ENCODE measurements around the gene PTPRG.

GRCh38 chr3:61783993-61784718 is 222.8 kb downstream of the PTPRG start:
- TF ChIP-seq CTCF (IDR thresholded peaks at IDR 0.05; ENCODE audit: extremely low read depth in 1 of 2, insufficient read depth in 1 of 2, low read depth in 1 of 2, low read length in 2 of 2) (no peak), POLR2AphosphoS5 (IDR thresholded peaks at IDR 0.05; ENCODE audit: insufficient read depth, low read depth, low read length) (no peak), POLR2A (IDR thresholded peaks at IDR 0.05; ENCODE audit: low read depth, low read length) (no peak), EZH2 (IDR thresholded peaks at IDR 0.05; ENCODE audit: borderline replicate concordance, low read depth, low read length, severe bottlenecking) (no peak), MAX (IDR thresholded peaks at IDR 0.05; ENCODE audit: insufficient read depth, insufficient read length) (no peak), MYC (IDR thresholded peaks at IDR 0.05; ENCODE audit: low read depth, low read length) (no peak), JUN (IDR thresholded peaks at IDR 0.05; ENCODE audit: borderline replicate concordance, insufficient read depth, insufficient read length, low read depth) (no peak), FOS (IDR thresholded peaks at IDR 0.05; ENCODE audit: borderline replicate concordance, insufficient read depth, low read length) (no peak)
